ENCODE results near the gene FIGNL1. TPM values are rescaled to one million over a fixed set of nuclear protein-coding genes. Genes with fewer than 3 reads are reported as not detected.

FIGNL1 gene, protein sequence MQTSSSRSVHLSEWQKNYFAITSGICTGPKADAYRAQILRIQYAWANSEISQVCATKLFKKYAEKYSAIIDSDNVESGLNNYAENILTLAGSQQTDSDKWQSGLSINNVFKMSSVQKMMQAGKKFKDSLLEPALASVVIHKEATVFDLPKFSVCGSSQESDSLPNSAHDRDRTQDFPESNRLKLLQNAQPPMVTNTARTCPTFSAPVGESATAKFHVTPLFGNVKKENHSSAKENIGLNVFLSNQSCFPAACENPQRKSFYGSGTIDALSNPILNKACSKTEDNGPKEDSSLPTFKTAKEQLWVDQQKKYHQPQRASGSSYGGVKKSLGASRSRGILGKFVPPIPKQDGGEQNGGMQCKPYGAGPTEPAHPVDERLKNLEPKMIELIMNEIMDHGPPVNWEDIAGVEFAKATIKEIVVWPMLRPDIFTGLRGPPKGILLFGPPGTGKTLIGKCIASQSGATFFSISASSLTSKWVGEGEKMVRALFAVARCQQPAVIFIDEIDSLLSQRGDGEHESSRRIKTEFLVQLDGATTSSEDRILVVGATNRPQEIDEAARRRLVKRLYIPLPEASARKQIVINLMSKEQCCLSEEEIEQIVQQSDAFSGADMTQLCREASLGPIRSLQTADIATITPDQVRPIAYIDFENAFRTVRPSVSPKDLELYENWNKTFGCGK
- total RNA-seq (2022; extraction: Qiagen RNA extraction; ENCODE audit: low read depth) = 11.2 to 19.6 TPM (median 17.3 TPM) in 5 replicates

DNA sequence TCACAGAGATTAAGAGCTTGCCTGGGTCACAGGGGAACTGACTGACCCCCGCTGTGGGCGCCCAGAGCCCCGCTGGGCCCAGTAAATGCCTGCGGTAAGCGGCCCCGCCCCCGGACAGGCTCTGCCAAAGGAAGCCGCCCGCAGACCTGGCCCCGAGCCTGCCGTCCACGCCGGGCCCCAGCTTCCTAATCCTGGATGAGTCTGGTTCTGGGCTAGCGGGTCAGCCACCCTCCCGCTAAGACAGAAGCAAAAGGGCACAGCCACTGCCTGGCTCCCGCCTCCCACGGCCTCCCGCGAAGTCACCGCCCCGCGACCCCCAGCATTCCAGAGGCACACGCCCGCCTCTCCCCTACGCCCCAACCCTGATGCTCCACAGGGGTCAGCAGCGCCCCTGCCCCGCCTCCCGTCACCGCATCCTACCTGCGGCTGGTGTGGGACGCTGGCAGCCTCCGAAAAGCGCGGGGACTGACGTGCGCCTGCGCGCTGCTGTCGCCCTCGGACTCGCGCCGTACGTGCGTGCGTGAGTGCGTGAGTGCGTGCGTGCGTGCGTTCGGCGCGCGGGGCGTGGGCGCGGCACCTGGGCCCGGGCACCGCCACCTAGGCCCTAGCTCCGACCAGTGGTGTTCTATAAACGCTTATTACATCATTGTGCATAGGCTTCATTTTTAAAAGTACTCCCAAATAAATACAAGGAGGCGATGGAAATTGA is at the start of gene FIGNL1:
TSS of gene FIGNL1 (minus strand) at position 470 of the 709 bp plus-strand sequence. CDS start 3,063 bp downstream, outside the sequence.

Other genes with a start within 250 kb of the FIGNL1 start
- gene IKZF1, start 145.6 kb downstream of the FIGNL1 start, total RNA-seq (2022; extraction: Qiagen RNA extraction; ENCODE audit: low read depth) = not detected in 5 replicates
- gene DDC, start 115.1 kb upstream of the FIGNL1 start, total RNA-seq (2022; extraction: Qiagen RNA extraction; ENCODE audit: low read depth) = 0.77 to 1.8 TPM (median 1.2 TPM) in 5 replicates

Measured in A549 treated with RU486 at 1 μM for 4 hours (cell line).